GM10266 (cell line): ENCODE measurements around the gene CADM2.
"Not testable (repeated sequence)": the region's sequence is repeated elsewhere in the genome, so short reads cannot be mapped to it uniquely, and the experiment has no call there.

Source experiments
- DNase-seq: peaks from one replicate; pipeline ENCODE4 v3.0.0; 2012; ENCODE audit errors: extremely low spot score
- CTCF ChIP-seq: IDR thresholded peaks from 2 replicates; pipeline ENCODE4 v1.5.1; 2012; ENCODE audit warnings: mild to moderate bottlenecking, low read depth; ENCODE audit not compliant: control insufficient read depth, insufficient read depth; ENCODE audit errors: missing control alignments

The CADM2 gene

DNA sequence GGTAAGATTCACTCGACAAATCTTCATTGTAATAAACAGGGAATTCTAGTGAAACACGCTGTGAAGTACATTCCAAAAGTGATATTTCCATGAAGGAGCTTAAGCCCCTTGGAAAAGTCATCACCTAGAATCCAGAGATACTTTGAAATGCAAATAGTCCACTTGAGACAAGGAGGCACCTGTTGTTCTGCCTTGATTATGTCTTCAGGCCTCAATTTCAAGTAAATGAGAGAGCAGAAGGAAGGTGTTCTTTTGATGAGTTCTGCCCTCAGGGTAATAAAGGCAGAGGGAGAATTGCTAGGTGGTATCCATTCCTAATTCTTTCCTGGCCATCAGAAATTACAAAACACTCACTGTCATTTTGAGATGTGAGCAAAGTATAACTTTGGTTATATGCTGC is 162.1 kb downstream of the CADM2 start:
- DNase-seq: no peak
- no peak for TF ChIP-seq CTCF

- DNase-seq: not testable (repeated sequence)
These were observed 174.1 kb downstream of the CADM2 start for GRCh38 chr3:85132864-85133263.

DNA sequence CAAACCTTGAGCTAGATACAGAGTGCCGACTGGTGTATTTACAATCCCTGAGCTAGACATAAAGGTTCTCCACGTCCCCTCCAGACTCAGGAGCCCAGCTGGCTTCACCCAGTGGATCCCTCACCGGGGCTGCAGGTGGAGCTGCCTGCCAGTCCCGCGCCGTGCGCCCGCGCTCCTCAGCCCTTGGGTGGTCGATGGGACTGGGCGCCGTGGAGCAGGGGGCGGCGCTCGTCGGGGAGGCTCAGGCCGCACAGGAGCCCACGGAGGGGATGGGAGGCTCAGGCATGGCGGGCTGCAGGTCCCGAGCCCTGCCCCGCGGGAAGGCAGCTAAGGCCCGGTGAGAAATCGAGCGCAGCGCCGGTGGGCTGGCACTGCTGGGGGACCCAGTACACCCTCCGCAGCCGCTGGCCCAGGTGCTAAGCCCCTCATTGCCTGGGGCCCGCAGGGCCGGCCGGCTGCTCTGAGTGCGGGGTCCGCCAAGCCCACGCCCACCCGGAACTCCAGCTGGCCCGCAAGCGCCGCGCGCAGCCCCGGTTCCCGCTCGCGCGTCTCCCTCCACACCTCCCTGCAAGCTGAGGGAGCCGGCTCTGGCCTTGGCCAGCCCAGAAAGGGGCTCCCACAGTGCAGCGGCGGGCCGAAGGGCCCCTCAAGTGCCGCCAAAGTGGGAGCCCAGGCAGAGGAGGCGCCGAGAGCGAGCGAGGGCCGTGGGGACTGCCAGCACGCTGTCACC is 175.1 kb downstream of the CADM2 start:
- not testable (repeated sequence) for DNase-seq

- TF ChIP-seq CTCF: no peak
- no peak for DNase-seq
These were observed 183.8 kb downstream of the CADM2 start for GRCh38 chr3:85142626-85143025.

- no peak for TF ChIP-seq CTCF
- DNase-seq: no peak
These were observed 189.2 kb downstream of the CADM2 start for GRCh38 chr3:85148036-85148435.

DNA sequence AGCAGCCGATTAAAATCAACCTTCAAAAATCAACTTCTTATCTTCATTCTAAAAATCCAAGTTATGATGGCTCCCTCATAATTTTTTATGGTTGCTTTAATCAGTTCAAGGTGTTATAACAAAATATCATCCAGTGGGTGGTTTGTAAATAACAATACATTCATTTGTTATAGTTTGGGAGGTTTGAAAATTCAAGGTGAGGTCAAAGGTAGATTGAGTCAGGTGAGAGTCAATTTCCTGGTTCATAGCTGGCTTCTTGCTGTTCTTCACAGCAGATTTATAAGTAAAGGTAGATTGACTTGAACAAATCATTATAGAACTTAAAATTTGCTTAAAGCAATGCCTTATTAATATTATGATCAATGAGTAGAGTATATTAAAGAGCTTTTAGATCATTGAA is 192.8 kb downstream of the CADM2 start:
- no peak for TF ChIP-seq CTCF
- no peak for DNase-seq

- not testable (repeated sequence) for DNase-seq
These were observed 194.5 kb downstream of the CADM2 start for GRCh38 chr3:85153279-85153678.

DNA sequence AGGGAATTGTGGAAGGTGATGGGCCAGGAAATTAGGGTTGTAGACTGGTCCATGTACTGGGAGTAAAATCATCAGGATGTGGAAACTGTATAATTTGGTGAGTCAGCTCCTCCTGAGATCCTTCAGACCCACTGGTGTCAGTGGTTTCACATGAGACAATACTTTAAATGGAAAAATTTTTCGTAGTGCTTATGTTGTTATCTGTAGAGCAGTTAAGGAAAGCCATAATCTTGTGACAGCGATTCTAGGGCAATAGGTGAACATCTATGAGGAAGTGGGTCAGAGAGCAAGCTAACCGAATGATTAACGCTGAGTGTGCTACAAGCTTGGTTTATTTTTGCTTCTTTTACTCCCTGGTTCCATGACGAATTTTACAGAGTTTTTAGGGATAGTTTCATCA is 200.6 kb downstream of the CADM2 start:
- TF ChIP-seq CTCF: no peak
- DNase-seq: no peak

GRCh38 chr3:85161544-85161943 is 202.8 kb downstream of the CADM2 start:
- no peak for DNase-seq
- no peak for TF ChIP-seq CTCF
